Measurements from ENCODE around the gene DNAH8.
A peak's percentile ranks its signal among the peaks of the same experiment; 100 is the strongest.

DNAH8 gene

DNA sequence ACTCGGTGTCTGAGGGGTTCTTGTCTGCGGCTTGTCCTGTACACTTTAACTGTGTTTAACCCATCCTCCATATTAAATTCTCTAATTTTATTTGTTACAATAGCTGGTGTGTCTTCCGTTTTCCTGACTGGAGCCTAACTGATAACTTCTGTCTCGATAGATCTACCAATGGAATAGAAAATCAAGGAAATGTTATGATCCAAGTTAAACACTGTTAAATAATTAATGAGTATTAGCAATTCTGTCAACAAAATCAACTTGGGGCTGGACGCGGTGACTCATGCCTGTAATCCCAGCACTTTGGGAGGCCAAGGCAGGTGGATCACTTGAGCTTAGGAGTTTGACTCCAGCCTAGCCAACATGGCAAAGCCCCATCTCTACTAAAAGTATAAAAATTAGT lies 81.7 kb downstream of the DNAH8 start:
- DNase-seq (ENCODE audit: low spot score): no peak

DNA sequence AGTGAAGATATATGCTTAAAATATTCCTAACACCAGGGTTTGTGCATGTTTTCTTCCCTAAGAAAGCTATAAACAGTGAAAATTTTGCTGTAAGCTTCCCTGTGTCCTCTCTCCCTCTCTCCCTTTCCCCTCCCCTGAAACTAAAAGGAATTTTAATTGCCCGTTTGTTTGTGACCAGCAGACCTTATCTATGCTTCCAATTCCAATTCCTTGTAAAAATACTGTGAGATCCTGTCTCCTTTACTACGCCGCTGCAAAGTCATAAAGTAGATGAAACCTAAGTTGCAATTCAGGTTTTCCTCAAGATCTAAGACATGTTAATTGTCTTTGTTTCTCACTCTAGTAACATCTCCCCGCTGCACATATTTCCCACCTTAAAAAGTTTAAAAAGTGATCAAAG lies 82.3 kb downstream of the DNAH8 start:
- no peak for DNase-seq (ENCODE audit: low spot score)

DNA sequence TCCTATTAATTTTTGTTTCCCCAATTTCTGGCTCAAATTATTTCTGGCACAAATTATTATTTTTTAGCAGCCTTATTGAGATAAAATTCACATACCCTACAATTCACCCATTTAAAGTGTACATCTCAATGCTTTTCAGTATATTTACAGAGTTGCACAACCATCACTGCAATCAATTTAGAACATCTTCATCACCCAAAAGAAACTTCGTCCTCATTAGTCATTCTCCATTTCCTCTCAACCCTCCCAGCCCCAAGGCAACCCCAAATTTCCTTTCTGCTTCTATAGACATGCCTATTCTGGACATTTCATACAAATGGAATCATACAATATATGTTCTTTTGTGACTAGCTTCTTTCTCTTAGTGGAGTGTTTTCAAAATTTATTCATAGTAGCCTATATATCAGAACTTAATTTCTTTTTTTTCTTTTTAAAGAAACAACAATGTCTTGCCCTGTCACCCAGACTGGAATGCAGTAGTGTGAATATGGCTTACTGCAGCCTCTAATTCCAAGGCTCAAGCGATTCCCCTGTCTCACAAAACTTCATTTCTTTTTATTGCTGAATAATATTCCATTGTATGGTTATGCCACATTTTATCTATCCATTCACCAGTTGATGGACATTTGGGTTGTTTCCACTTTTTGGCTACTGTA lies 84.5 kb downstream of the DNAH8 start:
- DNase-seq (ENCODE audit: low spot score): no peak

DNA sequence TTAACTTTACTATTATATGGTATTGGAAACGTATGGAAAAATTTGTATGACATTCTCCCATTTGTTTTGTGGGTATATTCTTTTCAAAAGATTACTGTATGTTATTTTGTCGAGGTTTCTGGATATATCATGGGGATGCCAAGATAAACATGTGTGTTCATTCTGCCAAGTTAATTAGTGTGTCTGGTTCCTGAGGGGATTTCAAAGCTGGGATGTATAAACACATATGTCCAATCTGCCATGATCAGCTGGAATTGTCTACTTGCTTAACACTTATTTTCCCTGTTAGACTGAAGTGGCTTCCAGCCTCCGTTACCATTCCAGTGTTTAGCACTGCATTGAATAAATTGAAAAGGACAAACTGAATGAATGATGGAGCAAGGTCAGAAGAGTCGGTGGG lies 86.2 kb downstream of the DNAH8 start:
- DNase-seq (ENCODE audit: low spot score): no peak

DNA sequence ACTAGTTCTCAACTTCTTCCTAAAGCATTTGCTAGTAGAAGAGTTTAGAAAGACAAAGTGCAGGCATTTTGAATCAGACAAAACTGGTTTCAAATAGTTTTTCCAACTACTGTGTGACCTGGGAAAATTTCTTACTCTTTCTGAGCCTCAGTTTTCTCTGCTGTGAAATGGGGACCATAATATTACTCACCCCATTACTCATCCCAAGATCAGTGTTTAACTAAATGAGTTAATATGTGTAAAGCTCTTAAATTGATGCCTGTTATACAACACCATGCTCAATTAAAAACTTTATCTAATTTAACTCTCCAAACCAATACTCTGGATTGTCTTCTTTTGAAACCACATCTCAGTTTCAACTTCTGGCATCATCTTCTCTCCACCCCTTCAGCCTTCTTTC lies 87.4 kb downstream of the DNAH8 start:
- DNase-seq (ENCODE audit: low spot score): no peak

DNA sequence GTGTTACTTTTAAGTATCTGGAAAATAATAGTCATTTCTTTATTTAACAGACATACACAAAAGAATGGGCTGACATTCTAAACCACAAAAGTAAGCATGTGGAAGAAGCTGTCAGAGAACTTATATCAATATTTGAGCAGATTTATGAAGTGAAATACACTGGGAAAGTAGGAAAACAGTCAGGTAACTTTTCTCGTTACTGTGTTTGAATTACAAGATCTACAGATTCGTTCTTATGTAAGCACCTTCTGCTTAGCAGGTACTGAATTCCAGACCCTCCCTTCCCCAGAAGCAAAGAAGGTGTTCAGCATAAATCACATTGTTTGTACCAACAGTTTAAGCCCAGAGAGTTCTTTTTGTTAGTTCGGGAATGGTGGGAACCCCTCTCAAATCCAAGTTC lies 88.0 kb downstream of the DNAH8 start:
- no peak for DNase-seq (ENCODE audit: low spot score)

DNA sequence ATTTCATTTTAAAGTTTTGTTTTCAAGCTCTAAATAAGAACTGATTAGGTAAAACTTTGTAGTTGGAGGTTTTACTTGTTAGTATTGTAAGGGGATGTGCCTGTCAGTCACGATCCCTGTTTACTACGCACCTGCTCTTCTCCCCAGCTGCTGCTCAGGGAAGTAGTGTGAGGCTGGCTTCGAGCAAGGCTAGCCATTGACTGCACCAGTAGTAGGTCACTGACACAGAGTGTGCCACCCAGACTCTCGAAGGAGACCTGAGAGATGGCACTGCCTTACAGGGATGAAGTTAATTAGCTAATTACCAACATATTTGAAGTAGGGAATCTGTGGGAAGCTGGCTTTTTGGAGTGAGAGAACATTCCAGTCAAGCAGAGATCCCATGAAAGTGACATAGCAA lies 89.2 kb downstream of the DNAH8 start:
- DNase-seq (ENCODE audit: low spot score): no peak

DNA sequence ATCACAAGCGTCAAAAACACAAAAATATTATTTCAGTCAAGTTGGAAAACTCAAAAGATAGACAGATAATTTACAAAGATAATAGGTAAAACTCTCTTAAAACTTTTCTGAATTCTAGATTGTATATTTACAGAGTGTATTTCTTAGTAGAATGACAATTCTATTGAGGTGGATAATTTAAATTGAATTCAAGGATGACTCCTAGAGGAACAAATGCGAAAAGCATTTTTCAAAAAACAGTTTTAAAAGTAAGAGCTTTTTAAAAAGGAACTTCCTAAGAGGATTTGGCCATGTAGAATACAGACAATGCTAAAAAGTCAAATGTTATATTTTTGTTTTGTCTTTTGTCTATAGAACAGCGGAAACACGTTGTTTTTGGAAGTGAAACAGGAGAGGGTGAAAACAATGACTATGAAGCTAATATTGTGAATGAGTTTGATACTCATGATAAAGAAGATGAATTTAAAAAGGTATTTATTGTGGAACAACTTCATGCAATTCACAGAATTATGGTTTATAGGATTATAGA lies 90.1 kb downstream of the DNAH8 start:
- DNase-seq (ENCODE audit: low spot score): no peak

DNA sequence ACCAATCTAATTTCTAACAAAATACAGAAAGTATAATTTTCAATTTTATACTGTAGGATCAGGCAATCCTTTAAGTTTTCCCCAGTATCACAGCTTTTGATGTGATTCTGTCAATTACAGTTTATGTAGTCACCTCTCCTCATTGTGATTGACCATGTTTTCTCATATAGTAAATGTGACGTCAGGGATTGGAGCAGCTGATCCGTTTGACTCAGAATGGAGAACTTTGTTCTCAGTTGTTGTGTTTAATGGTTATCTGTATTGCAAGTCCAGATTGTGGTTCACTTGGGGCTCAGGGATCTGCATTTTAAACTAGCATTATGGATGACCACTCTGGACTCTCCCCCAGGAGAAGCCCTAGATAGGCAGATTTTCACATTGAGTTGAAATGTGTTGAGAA lies 90.6 kb downstream of the DNAH8 start:
- DNase-seq (ENCODE audit: low spot score): no peak

DNA sequence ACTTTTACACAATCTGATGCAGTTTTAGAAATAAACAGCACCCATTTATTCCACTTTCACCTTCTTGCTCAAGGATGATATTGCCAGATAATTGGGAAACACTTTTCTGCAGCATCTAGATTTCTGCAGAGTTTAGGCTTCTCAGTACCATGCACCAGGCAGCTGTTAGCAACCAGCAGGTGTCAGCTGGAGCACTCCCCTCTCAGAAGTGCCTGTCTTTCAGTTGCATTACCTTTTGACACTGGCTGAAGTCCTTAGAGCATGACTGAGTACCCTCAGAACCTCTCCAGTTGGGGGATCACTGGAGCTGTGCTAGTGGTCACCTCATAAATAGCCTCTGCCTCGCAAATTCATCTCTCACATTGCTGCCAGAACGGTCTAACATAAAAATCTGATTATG lies 91.2 kb downstream of the DNAH8 start:
- DNase-seq (ENCODE audit: low spot score): no peak

DNA sequence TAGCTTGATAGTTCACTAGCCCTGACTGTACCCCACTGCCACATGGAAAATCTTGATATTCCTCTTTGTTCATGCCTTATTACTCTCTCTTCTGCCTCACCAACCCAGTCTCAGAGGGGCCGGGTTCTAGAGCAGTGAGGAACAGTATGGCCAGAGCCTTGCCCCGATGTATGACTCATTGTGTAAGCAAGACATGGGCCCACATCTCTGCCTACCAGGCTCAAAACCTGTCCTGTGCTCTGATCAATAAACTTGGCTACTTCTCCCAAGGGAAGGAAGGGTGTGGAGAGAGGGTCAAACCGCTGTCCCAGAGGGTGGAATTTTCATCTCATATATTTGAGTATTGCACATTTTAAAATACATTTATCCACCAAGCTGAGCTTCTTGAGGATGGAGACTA lies 91.7 kb downstream of the DNAH8 start:
- no peak for DNase-seq (ENCODE audit: low spot score)

DNA sequence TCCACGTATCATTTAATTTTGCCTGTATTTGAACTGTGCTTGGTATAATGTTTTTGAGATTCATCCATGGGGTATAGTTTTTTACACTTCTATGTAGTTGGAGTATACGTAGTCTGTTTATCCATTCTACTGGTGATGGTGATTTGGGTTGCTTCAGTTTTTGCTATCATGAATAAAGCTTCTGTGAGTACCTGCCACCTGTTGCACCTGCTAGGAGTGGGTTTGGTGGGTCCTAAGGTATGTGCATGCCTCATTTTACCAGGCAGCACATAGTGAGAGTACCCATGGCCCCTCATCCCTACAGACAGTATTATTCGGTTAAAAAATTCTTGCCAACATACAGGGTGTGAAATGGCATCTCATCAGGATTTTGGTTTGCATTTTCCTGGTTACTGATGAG lies 92.9 kb downstream of the DNAH8 start:
- no peak for DNase-seq (ENCODE audit: low spot score)

DNA sequence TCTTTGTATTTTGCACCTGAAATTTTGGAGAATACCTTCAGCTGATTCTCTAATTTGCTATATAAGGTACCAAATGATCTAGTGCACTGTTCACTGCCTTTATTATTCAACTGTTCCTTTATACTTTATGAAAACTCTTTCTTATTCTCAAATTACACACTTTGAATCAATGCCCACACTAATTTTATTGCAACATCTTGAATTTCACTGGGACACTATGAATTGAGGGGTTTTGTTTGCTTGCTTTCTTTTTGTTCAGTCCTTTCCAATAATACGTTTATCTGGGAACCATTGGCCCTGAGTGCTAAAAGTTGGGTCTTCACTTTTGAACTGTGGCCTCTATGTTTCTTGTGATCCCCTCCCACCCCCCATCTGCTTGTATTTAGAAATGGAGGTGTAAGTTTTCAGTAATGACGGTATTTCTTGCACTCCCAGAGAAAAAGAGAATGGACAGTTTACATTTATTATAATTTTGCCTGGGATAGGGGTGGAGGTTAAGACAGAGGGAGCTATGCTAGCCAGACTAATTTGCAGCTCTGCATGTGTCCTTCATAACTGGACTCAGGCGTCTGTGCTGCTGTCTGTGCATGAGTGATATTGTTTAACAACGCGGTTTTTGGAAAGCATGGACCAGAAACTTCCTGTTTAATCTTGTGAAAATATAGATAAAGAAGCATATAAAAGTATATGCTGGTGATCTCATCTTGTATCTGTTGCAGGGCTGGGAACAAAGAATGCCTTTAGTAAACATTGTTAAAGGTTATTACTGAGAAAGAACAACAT lies 98.1 kb downstream of the DNAH8 start:
- DNase-seq (ENCODE audit: low spot score): no peak

DNA sequence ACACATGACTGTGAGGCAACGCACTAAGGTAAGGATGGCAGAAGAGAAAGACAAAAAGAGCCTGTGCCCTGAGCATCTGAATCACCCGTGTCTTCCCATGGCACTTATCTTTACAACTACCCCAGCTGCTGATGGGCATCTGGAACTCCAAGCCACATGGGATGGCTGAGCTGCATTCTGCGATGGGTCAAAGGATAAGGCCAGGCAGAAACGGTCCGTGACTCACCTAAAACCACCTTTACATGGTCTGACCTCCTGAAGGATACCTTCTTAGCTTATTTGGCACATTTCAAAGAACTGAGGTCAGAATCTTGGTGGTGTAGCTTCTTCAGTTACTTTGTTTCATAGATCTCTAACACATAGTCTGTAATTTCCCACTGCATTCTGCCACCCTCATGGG lies 99.7 kb downstream of the DNAH8 start:
- DNase-seq (ENCODE audit: low spot score): no peak

DNA sequence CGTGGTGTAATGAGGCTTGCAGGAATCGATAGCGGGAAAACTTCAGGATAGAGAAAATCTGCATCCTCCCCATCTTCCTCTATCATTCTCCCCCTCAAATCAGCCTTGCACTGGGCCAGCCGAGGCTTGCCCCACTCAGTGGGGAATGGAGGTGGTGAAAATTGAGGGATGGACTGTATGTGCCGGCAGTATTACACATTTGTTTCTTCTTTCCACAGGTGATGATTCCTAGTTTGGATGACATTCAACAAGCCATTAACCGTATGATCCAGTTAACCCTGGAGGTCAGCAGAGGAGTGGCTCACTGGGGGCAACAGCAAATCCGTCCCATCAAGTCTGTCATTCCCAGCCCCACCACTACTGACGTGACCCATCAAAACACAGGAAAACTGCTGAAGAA lies 100.1 kb downstream of the DNAH8 start:
- DNase-seq (ENCODE audit: low spot score): no peak

DNA sequence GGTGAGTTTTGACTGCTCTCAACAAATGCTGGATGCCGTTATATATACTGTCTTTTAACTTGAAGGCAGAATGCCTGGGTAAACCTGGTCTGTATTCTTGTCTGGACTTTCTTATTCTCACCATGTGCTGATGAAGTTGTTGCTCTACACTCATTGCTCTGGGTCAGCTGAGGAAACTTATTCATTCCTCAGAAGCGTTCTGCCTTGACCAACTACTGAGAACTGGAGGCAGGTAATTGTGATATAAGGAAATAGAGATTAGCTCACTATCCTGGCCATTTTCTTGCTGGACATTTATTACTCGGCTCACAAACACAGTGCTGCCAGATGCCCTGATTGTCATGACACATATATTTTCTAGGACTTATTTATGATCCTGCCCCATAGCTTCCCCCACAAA lies 103.6 kb downstream of the DNAH8 start:
- no peak for DNase-seq (ENCODE audit: low spot score)

DNA sequence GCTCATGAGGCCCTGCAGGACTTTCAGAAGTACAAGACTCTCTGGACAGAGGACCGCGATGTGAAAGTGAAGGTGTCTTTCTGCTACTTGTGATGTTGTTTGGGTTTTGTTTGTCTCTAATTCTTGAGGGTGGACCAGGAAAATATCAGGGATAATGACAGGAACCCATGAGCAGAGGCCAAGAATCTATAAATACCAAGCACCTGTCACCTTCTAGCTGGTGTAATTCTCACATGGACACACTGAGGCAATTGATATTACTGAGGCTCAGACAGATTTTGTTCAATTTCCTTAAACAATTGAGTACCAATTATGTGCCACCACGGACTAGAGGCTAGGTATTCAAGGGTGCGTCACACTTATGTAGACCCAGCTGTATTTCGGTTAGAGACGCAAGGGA lies 107.9 kb downstream of the DNAH8 start:
- DNase-seq (ENCODE audit: low spot score): no peak

DNA sequence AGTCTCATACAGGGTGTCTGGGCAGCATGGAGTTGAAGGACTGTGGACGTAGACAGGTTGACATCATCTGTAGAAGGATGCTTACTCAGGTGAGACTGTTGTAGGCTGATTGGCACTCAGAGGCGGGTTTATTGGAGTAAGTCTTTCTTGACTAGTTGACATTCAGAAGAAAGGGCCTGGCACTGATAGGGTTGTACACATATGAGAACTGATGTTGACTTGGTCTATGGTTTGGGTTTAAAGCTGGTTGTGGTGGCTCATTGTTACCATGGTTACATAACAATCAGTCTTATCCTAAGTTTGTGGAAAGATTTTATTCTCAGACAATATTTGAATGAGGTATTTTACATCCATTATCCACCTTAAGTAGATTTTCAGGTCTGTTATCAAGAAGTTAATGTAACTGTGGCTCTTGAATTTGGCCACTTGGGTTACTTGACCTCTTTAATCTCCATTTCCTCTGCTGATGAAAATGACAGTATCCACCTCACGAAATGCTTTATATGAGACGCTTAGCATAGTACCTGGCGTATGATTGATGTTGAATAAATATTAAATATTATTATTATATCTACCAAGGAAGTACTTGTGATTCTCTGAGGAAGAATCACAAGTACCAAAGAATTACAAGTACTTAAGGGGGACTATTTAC lies 109.3 kb downstream of the DNAH8 start:
- no peak for DNase-seq (ENCODE audit: low spot score)

DNA sequence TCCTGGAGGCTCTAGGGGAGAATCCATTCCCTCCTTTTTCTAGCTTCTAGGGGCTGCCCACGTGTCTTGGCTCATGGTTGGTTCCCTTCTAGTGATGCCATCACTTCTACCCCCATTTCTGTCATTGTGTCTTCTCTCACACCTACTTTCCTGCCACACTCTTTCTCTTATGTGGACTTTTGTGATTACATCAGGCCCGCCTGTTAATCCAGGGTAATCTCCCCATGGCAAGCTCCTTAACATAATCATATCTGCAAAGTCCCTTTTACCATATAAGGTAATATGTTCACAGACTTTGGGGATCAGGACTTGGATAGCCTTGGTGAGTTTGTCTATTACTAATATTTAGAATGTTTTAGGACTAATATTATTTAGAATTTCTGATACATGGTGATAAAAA lies 111.9 kb downstream of the DNAH8 start:
- peak; percentile 30 for DNase-seq (ENCODE audit: low spot score)

DNA sequence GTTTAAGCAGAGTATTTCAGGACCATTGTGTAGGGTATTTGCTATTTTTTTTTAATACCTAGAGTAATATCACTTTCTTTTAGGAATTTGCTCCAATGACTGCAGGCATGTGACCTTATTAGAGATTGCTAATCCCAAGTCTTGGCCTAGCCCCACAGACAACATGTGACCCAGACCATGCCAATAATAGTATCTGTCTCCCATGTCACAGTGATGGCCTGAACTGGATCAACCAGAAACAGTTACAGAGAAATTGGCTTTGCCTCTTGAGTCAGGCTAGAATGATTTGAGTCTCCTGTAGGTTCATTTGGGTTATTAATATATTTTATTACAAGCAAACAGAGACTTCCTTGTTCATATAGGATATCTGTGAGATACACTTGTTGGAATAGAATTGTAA lies 116.8 kb downstream of the DNAH8 start:
- no peak for DNase-seq (ENCODE audit: low spot score)

DNA sequence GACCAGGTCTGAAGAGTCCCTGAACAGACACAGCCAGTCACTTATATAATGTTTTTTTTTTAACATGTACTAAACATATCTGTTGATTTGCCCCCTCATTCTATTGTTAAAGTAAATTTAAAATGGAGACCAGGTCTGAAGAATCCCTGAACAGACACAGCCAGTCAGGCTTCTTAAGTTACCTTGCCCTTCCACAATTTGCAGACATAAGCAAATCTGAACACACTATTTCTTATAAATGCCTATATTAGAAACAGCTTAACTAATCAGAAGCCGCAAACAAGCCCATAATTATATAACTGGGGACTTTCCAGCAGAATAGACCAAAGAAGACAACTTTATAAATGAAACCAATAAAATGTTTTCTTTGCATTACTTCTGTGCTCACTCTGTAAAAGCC lies 118.2 kb downstream of the DNAH8 start:
- no peak for DNase-seq (ENCODE audit: low spot score)

DNA sequence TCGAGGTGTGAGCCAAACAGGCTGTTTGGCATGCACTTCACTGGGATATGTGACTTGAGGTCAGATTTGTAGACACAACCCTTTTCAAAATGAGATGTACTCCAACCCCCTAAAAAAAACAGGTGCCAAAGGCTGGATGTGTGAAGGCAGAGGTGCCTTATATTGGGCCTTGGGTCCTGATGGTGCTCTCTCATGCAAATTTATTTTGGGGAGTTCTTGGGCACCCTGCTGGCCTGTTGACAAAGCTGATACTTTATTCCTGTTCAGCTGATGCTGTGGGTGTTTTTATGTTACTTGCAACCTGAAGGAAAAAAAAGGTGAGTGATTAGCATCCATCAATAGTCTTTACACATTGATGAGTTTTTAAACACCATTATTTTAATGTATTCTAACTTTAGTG lies 121.5 kb downstream of the DNAH8 start:
- DNase-seq (ENCODE audit: low spot score): no peak

DNA sequence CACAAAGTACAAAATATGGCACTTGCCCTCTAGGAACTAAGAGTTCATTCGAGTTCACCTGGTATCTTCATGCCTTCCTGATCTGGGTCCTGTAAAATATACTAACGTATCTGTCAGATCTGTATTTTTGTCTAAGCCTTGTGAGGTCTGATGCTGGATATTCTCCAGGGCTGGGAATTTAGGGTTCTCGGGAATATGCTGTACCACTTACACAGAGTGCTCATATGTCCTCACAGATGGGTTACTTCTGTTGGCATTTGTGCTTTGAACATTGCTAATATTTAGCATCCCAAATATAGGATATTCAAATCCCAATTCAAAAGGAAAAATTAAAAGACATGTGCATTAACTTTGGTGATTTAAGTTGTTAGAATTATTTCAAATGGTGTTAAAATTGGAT lies 122.0 kb downstream of the DNAH8 start:
- no peak for DNase-seq (ENCODE audit: low spot score)
